Measurements from ENCODE around the gene PAX9. TPM values are rescaled to one million over a fixed set of nuclear protein-coding genes. Genes with fewer than 3 reads are reported as not detected.

Gene PAX9
- total RNA-seq, 1 experiment from 2014 or later, result 14.9 TPM

DNA sequence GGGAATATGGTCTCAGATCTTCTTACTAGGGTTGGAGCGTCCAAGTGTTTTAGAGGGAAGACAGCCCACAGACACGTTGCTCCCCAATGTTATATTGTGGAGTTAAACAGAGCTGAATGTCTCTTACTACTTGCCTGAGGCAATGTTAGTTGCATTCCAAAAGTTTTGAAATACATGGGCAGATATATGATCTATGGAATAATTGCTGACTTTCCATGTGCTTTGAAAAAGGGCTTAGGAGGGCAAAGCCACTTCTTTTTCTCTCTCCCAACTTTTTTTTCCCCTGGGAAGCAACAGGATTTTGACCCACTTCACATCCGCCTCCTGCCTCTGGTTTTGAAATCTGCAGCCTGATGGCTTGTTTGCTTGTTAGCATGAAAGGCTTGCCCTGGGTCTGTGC is 33.7 kb upstream of the PAX9 start:
- Histone ChIP-seq H3K79me2 (ENCODE audit: low read length) (no peaks in the 10 kb centered on the region), H3K9me3 (ENCODE audit: low read length) (no peaks in the 10 kb centered on the region), H3K27ac (ENCODE audit: low read length) (no peak overlapping the region), H3K9ac (ENCODE audit: low read length) (no peak overlapping the region), H3K4me2 (ENCODE audit: low read length) (no peak overlapping the region), H3K4me1 (ENCODE audit: insufficient read depth, low read length) (no peaks in the 10 kb centered on the region), H3K4me3 (ENCODE audit: low read length) (no peak overlapping the region), H3K9me2 (replicated peaks; ENCODE audit: low read length) (no peaks in the 10 kb centered on the region), H2AFZ (ENCODE audit: low read length) (no peak overlapping the region), H3F3A (ENCODE audit: low read length, unreplicated experiment) (no peaks in the 10 kb centered on the region), H3K36me3 (ENCODE audit: low read depth, low read length) (no peaks in the 10 kb centered on the region), H4K20me1 (ENCODE audit: low read length) (no peaks in the 10 kb centered on the region), H3K27me3 (ENCODE audit: low read length) (no peaks in the 10 kb centered on the region)
- POLR2A ChIA-PET (ENCODE audit: unreplicated experiment), result no interaction called here
- no TSS peak for BruUV-seq (replicated peaks)
- ATAC-seq, result no peak
- CTCF ChIA-PET, result no interaction called here
- DNase-seq, result no peak
- intact Hi-C loops (cut with micrococcal nuclease), result no loop called here
- TF ChIP-seq, protein P1, sequence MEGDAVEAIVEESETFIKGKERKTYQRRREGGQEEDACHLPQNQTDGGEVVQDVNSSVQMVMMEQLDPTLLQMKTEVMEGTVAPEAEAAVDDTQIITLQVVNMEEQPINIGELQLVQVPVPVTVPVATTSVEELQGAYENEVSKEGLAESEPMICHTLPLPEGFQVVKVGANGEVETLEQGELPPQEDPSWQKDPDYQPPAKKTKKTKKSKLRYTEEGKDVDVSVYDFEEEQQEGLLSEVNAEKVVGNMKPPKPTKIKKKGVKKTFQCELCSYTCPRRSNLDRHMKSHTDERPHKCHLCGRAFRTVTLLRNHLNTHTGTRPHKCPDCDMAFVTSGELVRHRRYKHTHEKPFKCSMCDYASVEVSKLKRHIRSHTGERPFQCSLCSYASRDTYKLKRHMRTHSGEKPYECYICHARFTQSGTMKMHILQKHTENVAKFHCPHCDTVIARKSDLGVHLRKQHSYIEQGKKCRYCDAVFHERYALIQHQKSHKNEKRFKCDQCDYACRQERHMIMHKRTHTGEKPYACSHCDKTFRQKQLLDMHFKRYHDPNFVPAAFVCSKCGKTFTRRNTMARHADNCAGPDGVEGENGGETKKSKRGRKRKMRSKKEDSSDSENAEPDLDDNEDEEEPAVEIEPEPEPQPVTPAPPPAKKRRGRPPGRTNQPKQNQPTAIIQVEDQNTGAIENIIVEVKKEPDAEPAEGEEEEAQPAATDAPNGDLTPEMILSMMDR (conservative IDR thresholded peaks at IDR 0.05; ENCODE audit: low read depth, low read length), result no peak

- H2AFZ ChIP-seq (ENCODE audit: low read length), result no peak overlapping the region
- TF ChIP-seq EZH2 (IDR thresholded peaks at IDR 0.05; ENCODE audit: low read length, unreplicated experiment) (no peak), EZH2phosphoT487 (IDR thresholded peaks at IDR 0.05; ENCODE audit: borderline replicate concordance, low read length) (no peak)
- TF ChIP-seq, protein P1 (conservative IDR thresholded peaks at IDR 0.05; ENCODE audit: low read depth, low read length), result no peak
- no peaks in the 10 kb centered on the region for H3K9me3 ChIP-seq (ENCODE audit: low read length)
- H3K36me3 ChIP-seq (ENCODE audit: low read depth, low read length), result no peaks in the 10 kb centered on the region
- H3K79me2 ChIP-seq (ENCODE audit: low read length), result no peaks in the 10 kb centered on the region
- CTCF ChIA-PET, result interaction anchor here (0.6 kb wide), 1 partner anchor 107 kb away, joined by 3 read pairs; no protein-coding TSS in a partner anchor
- intact Hi-C loops (cut with micrococcal nuclease), result no loop called here
- no peaks in the 10 kb centered on the region for H3K4me1 ChIP-seq (ENCODE audit: insufficient read depth, low read length)
- H3F3A ChIP-seq (ENCODE audit: low read length, unreplicated experiment), result no peaks in the 10 kb centered on the region
- H3K27ac ChIP-seq (ENCODE audit: low read length), result no peak overlapping the region
- DNase-seq (no peak), ATAC-seq (no peak)
- H3K9ac ChIP-seq (ENCODE audit: low read length), result no peak overlapping the region
- H3K4me3 ChIP-seq (ENCODE audit: low read length), result no peak overlapping the region
- H3K9me2 ChIP-seq (replicated peaks; ENCODE audit: low read length), result no peaks in the 10 kb centered on the region
- POLR2A ChIA-PET (ENCODE audit: unreplicated experiment), result no interaction called here
- BruUV-seq (replicated peaks), result no TSS peak
- no peaks in the 10 kb centered on the region for H4K20me1 ChIP-seq (ENCODE audit: low read length)
- H3K27me3 ChIP-seq (ENCODE audit: low read length), result 0 out of 2 replicates have a peak, but pooled peaks cover 3% of the 10 kb centered on the region
- no peak overlapping the region for H3K4me2 ChIP-seq (ENCODE audit: low read length)
Observed at GRCh38 chr14:36633580-36633979, 28.1 kb upstream of the PAX9 start.

GRCh38 chr14:36646664-36647416 is 14.8 kb upstream of the PAX9 start:
- Histone ChIP-seq H2AFZ (ENCODE audit: low read length) (no peak overlapping the region), H3K9me3 (ENCODE audit: low read length) (no peaks in the 10 kb centered on the region), H3K79me2 (ENCODE audit: low read length) (no peaks in the 10 kb centered on the region), H3K4me1 (ENCODE audit: insufficient read depth, low read length) (0 out of 2 replicates have a peak, but pooled peaks cover 7% of the 10 kb centered on the region), H3F3A (ENCODE audit: low read length, unreplicated experiment) (no peaks in the 10 kb centered on the region), H3K4me3 (ENCODE audit: low read length) (no peak overlapping the region), H3K4me2 (ENCODE audit: low read length) (no peak overlapping the region), H3K36me3 (ENCODE audit: low read depth, low read length) (no peaks in the 10 kb centered on the region), H3K27me3 (ENCODE audit: low read length) (no peaks in the 10 kb centered on the region), H3K9me2 (replicated peaks; ENCODE audit: low read length) (no peaks in the 10 kb centered on the region), H4K20me1 (ENCODE audit: low read length) (no peaks in the 10 kb centered on the region), H3K27ac (ENCODE audit: low read length) (no peak overlapping the region), H3K9ac (ENCODE audit: low read length) (no peak overlapping the region)
- TF ChIP-seq, protein P1 (conservative IDR thresholded peaks at IDR 0.05; ENCODE audit: low read depth, low read length), result no peak
- TF ChIP-seq EZH2phosphoT487 (IDR thresholded peaks at IDR 0.05; ENCODE audit: borderline replicate concordance, low read length) (no peak), EZH2 (IDR thresholded peaks at IDR 0.05; ENCODE audit: low read length, unreplicated experiment) (no peak)
- POLR2A ChIA-PET (ENCODE audit: unreplicated experiment), result interaction anchor here (0.6 kb wide), 1 partner anchor 52 kb away, joined by 3 read pairs; no protein-coding TSS in a partner anchor
- intact Hi-C loops (cut with micrococcal nuclease), result no loop called here
- DNase-seq (no peak), ATAC-seq (no peak)
- no TSS peak for BruUV-seq (replicated peaks)
- CTCF ChIA-PET, result interaction anchor here (1.5 to 2.7 kb wide), 4 partner anchors 41 to 470 kb away, joined by 3 to 23 read pairs (median 10); no protein-coding TSS in a partner anchor
